Keratinocyte (primary cell): Measurements from ENCODE around the gene SLC1A1. TPM values are rescaled to one million over a fixed set of nuclear protein-coding genes. Genes with fewer than 3 reads are reported as not detected.
"Not testable (repeated sequence)": the region's sequence is repeated elsewhere in the genome, so short reads cannot be mapped to it uniquely, and the experiment has no call there.

Experiments used
- DNase-seq: peaks from one replicate; pipeline ENCODE4 v3.0.0-alpha.2; 2011; ENCODE audit warnings: low read depth, missing footprints, low spot score
- FAIRE-seq: peaks from 2 replicates; lab custom pipeline; 2011; peaks lifted over from hg19 to GRCh38; lab: Jason Lieb, UNC
- H2AFZ ChIP-seq: 2 replicates; pipeline ENCODE4 v1.6.0; 2012; ENCODE audit warnings: low read length, control low read depth, inconsistent platforms; ENCODE audit not compliant: control insufficient read depth
- H3K27ac ChIP-seq: 2 replicates; pipeline ENCODE4 v1.5.1; 2011; ENCODE audit warnings: low read length; ENCODE audit not compliant: control insufficient read depth, insufficient read depth
- H3K27me3 ChIP-seq: 3 replicates; pipeline ENCODE4 v1.6.0; 2011; ENCODE audit warnings: low read length; ENCODE audit not compliant: control insufficient read depth, insufficient read depth; ENCODE audit errors: extremely low read depth
- H3K36me3 ChIP-seq, 2 experiments: 2 replicates in 1 of 2; 3 replicates in 1 of 2; pipeline ENCODE4 v1.5.1; 2011; ENCODE audit warnings: low read length in 2 of 2, mild to moderate bottlenecking in 1 of 2; ENCODE audit not compliant: control insufficient read depth in 2 of 2, insufficient read depth in 2 of 2; ENCODE audit errors: extremely low read depth in 1 of 2
- H3K4me1 ChIP-seq: 3 replicates; pipeline ENCODE4 v1.5.1; 2011; ENCODE audit warnings: low read length; ENCODE audit not compliant: control insufficient read depth, insufficient read depth; ENCODE audit errors: extremely low read depth
- H3K4me2 ChIP-seq: 3 replicates; pipeline ENCODE4 v1.6.0; 2011; ENCODE audit warnings: low read depth, low read length; ENCODE audit not compliant: control insufficient read depth, insufficient read depth; ENCODE audit errors: extremely low read depth
- H3K4me3 ChIP-seq, 3 experiments: fragments of 200-600 bp in 1 of 3; sonication (generic) in 1 of 3; 2 replicates in 2 of 3; 3 replicates in 1 of 3; pipeline ENCODE4 v1.5.1; 2011 to 2016; ENCODE audit warnings: low read length in 3 of 3, mild to moderate bottlenecking in 3 of 3, control low read depth in 2 of 3, inconsistent platforms in 1 of 3, low read depth in 1 of 3, mixed read lengths in 1 of 3, mixed run types in 1 of 3, moderate library complexity in 1 of 3; ENCODE audit not compliant: control insufficient read depth in 2 of 3, insufficient read depth in 2 of 3; ENCODE audit errors: extremely low read depth in 1 of 3
- H3K79me2 ChIP-seq: 2 replicates; pipeline ENCODE4 v1.6.0; 2012; ENCODE audit warnings: low read length; ENCODE audit not compliant: control insufficient read depth, insufficient read depth
- H3K9ac ChIP-seq: 3 replicates; pipeline ENCODE4 v1.6.0; 2011; ENCODE audit warnings: low read length; ENCODE audit not compliant: control insufficient read depth, insufficient read depth; ENCODE audit errors: extremely low read depth
- H3K9me1 ChIP-seq: 3 replicates; pipeline ENCODE4 v1.6.0; 2011; ENCODE audit warnings: low read length; ENCODE audit not compliant: control insufficient read depth, insufficient read depth; ENCODE audit errors: extremely low read depth
- H3K9me3 ChIP-seq: 2 replicates; pipeline ENCODE4 v1.5.1; 2012; ENCODE audit warnings: low read depth, low read length; ENCODE audit not compliant: control insufficient read depth
- H4K20me1 ChIP-seq: 3 replicates; pipeline ENCODE4 v1.6.0; 2011; ENCODE audit warnings: low read length; ENCODE audit not compliant: control insufficient read depth, insufficient read depth; ENCODE audit errors: extremely low read depth
- CTCF ChIP-seq, 3 experiments: IDR thresholded peaks in 1 of 3; conservative IDR thresholded peaks in 1 of 3; optimal IDR thresholded peaks in 1 of 3; 2 replicates in 2 of 3; 3 replicates in 1 of 3; pipeline versions ENCODE3 to v1.5.1; 2011; ENCODE audit warnings: low read length in 3 of 3, mild to moderate bottlenecking in 3 of 3, moderate library complexity in 2 of 3, control low read depth in 1 of 3, inconsistent platforms in 1 of 3; ENCODE audit not compliant: insufficient read depth in 2 of 3; ENCODE audit errors: extremely low read depth in 1 of 3
- EZH2 ChIP-seq: IDR thresholded peaks from one replicate; pipeline ENCODE4 v1.6.1; 2012; ENCODE audit warnings: inconsistent platforms, mild to moderate bottlenecking, low read length, moderate library complexity
- dilution Hi-C: fragments of 300-500 bp; cut with MboI; formaldehyde crosslinking; loops from one replicate; pipeline ENCODE4 v1.7.0; 2020; ENCODE audit warnings: low sequenced_read_pairs; ENCODE audit not compliant: extremely low pct_ligation_motif_present
- polyA plus RNA-seq, 5 experiments: library from polyadenylated mRNA; depleted of rRNA in 3 of 5; stranded (reverse) in 3 of 5; stranded (forward) in 1 of 5; unstranded in 1 of 5; fragments of >200 nt; gene quantifications; 1 replicate in 1 of 5; 2 replicates in 3 of 5; 3 replicates in 1 of 5; pipeline versions ENCODE4 v1.2.1 to v1.2.3, GENCODE V29; 2011 to 2012; ENCODE audit warnings: missing spikeins in 2 of 5, low read depth in 1 of 5, low replicate concordance in 1 of 5

SLC1A1 gene
- polyA plus RNA-seq, 1 donor (not counting 4 experiments of a cell fraction or from before 2014, with no cell fraction given): 0.20 TPM

GRCh38 chr9:4604678-4605095 lies 114.4 kb downstream of the SLC1A1 start:
- no peaks in the 10 kb centered on the region for H3K27me3 ChIP-seq
- no peak overlapping the region for H3K4me3 ChIP-seq
- H4K20me1 ChIP-seq: no peaks in the 10 kb centered on the region
- no peak overlapping the region for H3K9ac ChIP-seq
- H2AFZ ChIP-seq: peak overlapping the region; percentile 8
- no peaks in the 10 kb centered on the region for H3K79me2 ChIP-seq
- no peak overlapping the region for H3K27ac ChIP-seq
- peak; percentile 57 for FAIRE-seq
- dilution Hi-C loops: no loop called here
- no peaks in the 10 kb centered on the region for H3K36me3 ChIP-seq
- TF ChIP-seq CTCF (optimal IDR thresholded peaks at IDR 0.05 in 1 of 3, IDR thresholded peaks at IDR 0.05 in 1 of 3, conservative IDR thresholded peaks at IDR 0.05 in 1 of 3; ENCODE audit: extremely low read depth in 1 of 3, insufficient read depth in 2 of 3, low read length in 3 of 3) (peak; percentile 35 to 61 (median 52)), EZH2 (no peak)
- no peaks in the 10 kb centered on the region for H3K9me3 ChIP-seq
- H3K4me1 ChIP-seq: no peaks in the 10 kb centered on the region
- H3K4me2 ChIP-seq: no peak overlapping the region
- H3K9me1 ChIP-seq: no peaks in the 10 kb centered on the region
- no peak for DNase-seq

- H3K4me3 ChIP-seq, H3K79me2 ChIP-seq, H3K4me2 ChIP-seq, H3K4me1 ChIP-seq, H3K9me1 ChIP-seq, H3K9ac ChIP-seq, H3K27ac ChIP-seq, H3K9me3 ChIP-seq, DNase-seq, H2AFZ ChIP-seq, H4K20me1 ChIP-seq, dilution Hi-C loops, H3K27me3 ChIP-seq, FAIRE-seq, H3K36me3 ChIP-seq: not testable (repeated sequence)
Observed at GRCh38 chr9:4606033-4606432, 115.8 kb downstream of the SLC1A1 start.

- Histone ChIP-seq H3K27me3 (no peaks in the 10 kb centered on the region), H3K79me2 (no peaks in the 10 kb centered on the region), H3K4me1 (no peaks in the 10 kb centered on the region), H3K36me3 (no peaks in the 10 kb centered on the region), H4K20me1 (no peaks in the 10 kb centered on the region), H3K9ac (no peak overlapping the region), H2AFZ (no peak overlapping the region), H3K9me3 (no peaks in the 10 kb centered on the region), H3K4me3 (no peak overlapping the region), H3K27ac (no peak overlapping the region), H3K9me1 (no peaks in the 10 kb centered on the region), H3K4me2 (no peak overlapping the region)
- dilution Hi-C loops: no loop called here
- FAIRE-seq (no peak), DNase-seq (no peak)
- TF ChIP-seq CTCF (optimal IDR thresholded peaks at IDR 0.05 in 1 of 3, IDR thresholded peaks at IDR 0.05 in 1 of 3, conservative IDR thresholded peaks at IDR 0.05 in 1 of 3; ENCODE audit: extremely low read depth in 1 of 3, insufficient read depth in 2 of 3, low read length in 3 of 3) (no peak), EZH2 (no peak)
Observed at GRCh38 chr9:4614627-4615026, 124.4 kb downstream of the SLC1A1 start.
